Fibroblast of lung (primary cell): ENCODE measurements around the gene PDGFB.

Experiments
- EZH2 ChIP-seq: IDR thresholded peaks from 2 replicates; pipeline ENCODE4 v1.5.1; 2012; ENCODE audit warnings: low read length, control low read depth, mild to moderate bottlenecking; ENCODE audit errors: missing control alignments
- TF ChIP-seq, protein P1 (sequence below), 2 donors: IDR thresholded peaks in 1 of 2; conservative IDR thresholded peaks in 1 of 2; 1 replicate in 1 of 2; 2 replicates in 1 of 2; pipeline ENCODE4 v1.5.1; 2011 to 2012; ENCODE audit warnings: low read length in 2 of 2, control low read depth in 1 of 2, inconsistent platforms in 1 of 2, low read depth in 1 of 2, mild to moderate bottlenecking in 1 of 2

DNA sequence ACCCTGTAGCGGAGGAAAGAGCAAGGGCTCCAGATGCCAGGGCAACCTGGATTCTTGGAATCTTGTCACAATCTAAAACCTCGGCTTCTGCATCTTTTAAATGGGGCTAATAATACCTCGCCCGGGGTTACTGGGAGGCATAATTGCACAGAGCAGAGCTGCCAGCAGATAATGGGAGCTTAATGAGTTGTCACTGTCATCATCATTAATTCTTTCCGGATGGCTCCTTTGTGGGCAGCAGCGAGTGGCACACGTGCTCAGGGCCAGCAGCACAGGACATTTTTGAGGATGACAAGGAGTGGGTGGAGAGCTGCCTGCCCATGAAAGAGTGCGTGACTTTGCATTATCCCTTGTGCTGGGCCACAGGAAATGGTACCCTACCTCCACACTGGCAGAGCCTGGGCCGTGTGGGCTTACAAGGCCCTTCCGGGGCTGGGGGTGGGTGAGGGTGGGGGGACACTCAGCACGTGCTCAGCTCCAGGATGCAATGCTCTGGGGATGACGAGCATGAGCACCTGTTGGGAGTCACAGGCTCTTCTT is 5.7 kb downstream of the PDGFB start:
- TF ChIP-seq, protein P1, sequence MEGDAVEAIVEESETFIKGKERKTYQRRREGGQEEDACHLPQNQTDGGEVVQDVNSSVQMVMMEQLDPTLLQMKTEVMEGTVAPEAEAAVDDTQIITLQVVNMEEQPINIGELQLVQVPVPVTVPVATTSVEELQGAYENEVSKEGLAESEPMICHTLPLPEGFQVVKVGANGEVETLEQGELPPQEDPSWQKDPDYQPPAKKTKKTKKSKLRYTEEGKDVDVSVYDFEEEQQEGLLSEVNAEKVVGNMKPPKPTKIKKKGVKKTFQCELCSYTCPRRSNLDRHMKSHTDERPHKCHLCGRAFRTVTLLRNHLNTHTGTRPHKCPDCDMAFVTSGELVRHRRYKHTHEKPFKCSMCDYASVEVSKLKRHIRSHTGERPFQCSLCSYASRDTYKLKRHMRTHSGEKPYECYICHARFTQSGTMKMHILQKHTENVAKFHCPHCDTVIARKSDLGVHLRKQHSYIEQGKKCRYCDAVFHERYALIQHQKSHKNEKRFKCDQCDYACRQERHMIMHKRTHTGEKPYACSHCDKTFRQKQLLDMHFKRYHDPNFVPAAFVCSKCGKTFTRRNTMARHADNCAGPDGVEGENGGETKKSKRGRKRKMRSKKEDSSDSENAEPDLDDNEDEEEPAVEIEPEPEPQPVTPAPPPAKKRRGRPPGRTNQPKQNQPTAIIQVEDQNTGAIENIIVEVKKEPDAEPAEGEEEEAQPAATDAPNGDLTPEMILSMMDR (conservative IDR thresholded peaks at IDR 0.05 in 1 of 2, IDR thresholded peaks at IDR 0.05 in 1 of 2; ENCODE audit: low read depth in 1 of 2, low read length in 2 of 2) = no peak
- TF ChIP-seq EZH2 = no peak
